Esophagus muscularis mucosa (tissue), 4 donors: ENCODE results near the gene KCNH1. TPM values are rescaled to one million over a fixed set of nuclear protein-coding genes. Genes with fewer than 3 reads are reported as not detected.

Source experiments
- DNase-seq: peaks from one replicate; pipeline ENCODE4 v3.0.0-alpha.2; 2017; ENCODE audit errors: extremely low spot score
- H3K27ac ChIP-seq, 4 donors: fragments of 200-600 bp; sonication (generic); replicated peaks in 1 of 4; 1 replicate in 3 of 4; 2 replicates in 1 of 4; pipeline ENCODE4 v1.5.1; 2016 to 2019; ENCODE audit warnings: mild to moderate bottlenecking in 1 of 4
- H3K27me3 ChIP-seq, 4 donors: fragments of 200-600 bp; sonication (generic); one replicate each; pipeline versions ENCODE4 v1.5.1 to v1.6.0; 2016 to 2019
- H3K36me3 ChIP-seq, 4 donors: fragments of 200-600 bp; sonication (generic); one replicate each; pipeline ENCODE4 v1.5.1; 2016 to 2019
- H3K4me1 ChIP-seq, 4 donors: fragments of 200-600 bp; sonication (generic); one replicate each; pipeline ENCODE4 v1.5.1; 2016 to 2019
- H3K4me3 ChIP-seq, 4 donors: fragments of 200-600 bp; sonication (generic); 1 replicate in 2 of 4; 2 replicates in 2 of 4; pipeline ENCODE4 v1.5.1; 2016 to 2019; ENCODE audit warnings: mild to moderate bottlenecking in 4 of 4, moderate library complexity in 1 of 4
- H3K9me3 ChIP-seq, 4 donors: fragments of 200-600 bp; sonication (generic); 1 replicate in 3 of 4; 2 replicates in 1 of 4; pipeline ENCODE4 v1.5.1; 2016 to 2019
- EP300 ChIP-seq: sonication (generic); formaldehyde crosslinking; IDR thresholded peaks from one replicate; pipeline ENCODE4 v1.6.1; 2017; ENCODE audit warnings: antibody characterized with exemption
- POLR2A ChIP-seq: fragments of 450-650 bp; IDR thresholded peaks from one replicate; pipeline ENCODE4 v1.6.1; 2017; ENCODE audit warnings: antibody characterized with exemption, moderate library complexity, mild to moderate bottlenecking, low read depth
- POLR2AphosphoS5 ChIP-seq, 2 donors: sonication (generic); formaldehyde crosslinking; IDR thresholded peaks; one replicate each; pipeline ENCODE4 v1.6.1; 2017; ENCODE audit warnings: antibody characterized with exemption in 2 of 2
- WGBS: methylation state at CpG from one replicate; pipeline ENCODE4 v1.1.5; 2018; 5-methylcytosine and 5-hydroxymethylcytosine counted together
- intact Hi-C: fragments of 100-400 bp; cut with DNase I; formaldehyde crosslinking; loops from one replicate; pipeline ENCODE4 v1.15.1; 2023
- total RNA-seq, 4 donors: library from RNA; depleted of rRNA; stranded (reverse); fragments of >200 nt; gene quantifications; one replicate each; pipeline versions ENCODE4 v1.1.0 to v1.2.1, GENCODE V29; 2016
- TF ChIP-seq, protein P1 (sequence below), 3 experiments: fragments of 200-600 bp in 2 of 3; fragments of 450-650 bp in 1 of 3; sonication (generic) in 2 of 3; IDR thresholded peaks; one replicate each; pipeline ENCODE4 v1.5.1; 2017 to 2019; ENCODE audit warnings: antibody characterized with exemption in 3 of 3, mild to moderate bottlenecking in 2 of 3, moderate library complexity in 1 of 3

Gene KCNH1
- total RNA-seq, 4 donors from 2014 or later: 0.11 to 0.78 (median 0.46) TPM

DNA sequence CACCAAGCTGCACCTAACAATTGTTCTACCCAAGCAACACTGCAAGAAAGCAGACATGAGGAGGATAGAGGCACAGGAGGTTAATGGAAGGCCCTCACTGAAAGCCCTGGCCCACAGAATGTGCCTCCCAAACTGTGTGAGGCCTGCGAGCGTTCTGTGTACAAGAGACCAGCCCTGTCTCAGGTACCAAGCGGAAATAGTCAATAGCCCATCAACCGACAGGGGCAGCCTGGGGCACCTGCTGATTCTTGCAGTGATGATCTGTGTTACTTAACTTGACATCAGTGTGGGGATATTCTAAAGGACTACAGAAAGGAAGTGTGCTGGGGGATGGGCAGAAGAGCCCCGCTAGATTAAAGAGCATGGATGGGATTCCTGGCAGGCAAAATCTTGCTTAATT, 392.4 kb downstream of the KCNH1 start:
- Histone ChIP-seq H3K27ac (no peak overlapping the region), H3K4me3 (no peak overlapping the region), H3K9me3 (no peaks in the 10 kb centered on the region), H3K27me3 (no peaks in the 10 kb centered on the region), H3K36me3 (no peaks in the 10 kb centered on the region), H3K4me1 (no peaks in the 10 kb centered on the region)
- WGBS: 83% methylated on average over 5 of the region's 5 CpGs
- no peak for DNase-seq
- no peak for TF ChIP-seq POLR2AphosphoS5 (IDR thresholded peaks at IDR 0.05)
- intact Hi-C loops: no loop called here

- Histone ChIP-seq H3K27me3 (no peaks in the 10 kb centered on the region), H3K9me3 (no peaks in the 10 kb centered on the region), H3K27ac (no peak overlapping the region), H3K4me1 (no peaks in the 10 kb centered on the region), H3K36me3 (no peaks in the 10 kb centered on the region), H3K4me3 (no peak overlapping the region)
- TF ChIP-seq POLR2A (no peak), EP300 (no peak), POLR2AphosphoS5 (IDR thresholded peaks at IDR 0.05) (no peak)
- TF ChIP-seq, protein P1, sequence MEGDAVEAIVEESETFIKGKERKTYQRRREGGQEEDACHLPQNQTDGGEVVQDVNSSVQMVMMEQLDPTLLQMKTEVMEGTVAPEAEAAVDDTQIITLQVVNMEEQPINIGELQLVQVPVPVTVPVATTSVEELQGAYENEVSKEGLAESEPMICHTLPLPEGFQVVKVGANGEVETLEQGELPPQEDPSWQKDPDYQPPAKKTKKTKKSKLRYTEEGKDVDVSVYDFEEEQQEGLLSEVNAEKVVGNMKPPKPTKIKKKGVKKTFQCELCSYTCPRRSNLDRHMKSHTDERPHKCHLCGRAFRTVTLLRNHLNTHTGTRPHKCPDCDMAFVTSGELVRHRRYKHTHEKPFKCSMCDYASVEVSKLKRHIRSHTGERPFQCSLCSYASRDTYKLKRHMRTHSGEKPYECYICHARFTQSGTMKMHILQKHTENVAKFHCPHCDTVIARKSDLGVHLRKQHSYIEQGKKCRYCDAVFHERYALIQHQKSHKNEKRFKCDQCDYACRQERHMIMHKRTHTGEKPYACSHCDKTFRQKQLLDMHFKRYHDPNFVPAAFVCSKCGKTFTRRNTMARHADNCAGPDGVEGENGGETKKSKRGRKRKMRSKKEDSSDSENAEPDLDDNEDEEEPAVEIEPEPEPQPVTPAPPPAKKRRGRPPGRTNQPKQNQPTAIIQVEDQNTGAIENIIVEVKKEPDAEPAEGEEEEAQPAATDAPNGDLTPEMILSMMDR (IDR thresholded peaks at IDR 0.05): no peak
- intact Hi-C loops: no loop called here
- 57% methylated on average over 1 of the region's 1 CpG for WGBS
- no peak for DNase-seq
These were observed 394.3 kb downstream of the KCNH1 start for GRCh38 chr1:210739627-210740026.

DNA sequence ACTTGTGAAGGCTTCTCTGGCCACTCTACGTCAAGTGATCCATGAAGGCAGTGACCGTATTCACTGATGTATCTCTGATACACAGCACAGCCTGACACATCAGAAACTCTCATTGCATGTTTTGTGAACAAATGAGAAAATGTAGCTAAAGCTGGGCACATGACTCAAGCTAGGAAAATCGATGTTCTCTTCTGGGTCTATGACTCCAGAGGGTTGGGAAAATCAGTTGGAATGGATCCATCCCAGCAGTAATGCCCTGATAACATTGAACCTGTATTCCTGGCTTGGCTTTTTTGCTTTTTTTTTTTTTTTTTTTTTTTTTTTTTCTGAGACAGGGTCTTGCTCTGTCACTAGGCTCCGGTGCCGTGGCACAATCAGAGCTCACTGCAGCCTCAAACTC, 395.7 kb downstream of the KCNH1 start:
- WGBS: 80% methylated on average over 5 of the region's 5 CpGs
- no peaks in the 10 kb centered on the region for H3K27me3 ChIP-seq
- no peak overlapping the region for H3K4me3 ChIP-seq
- no peak for DNase-seq
- intact Hi-C loops: no loop called here
- H3K9me3 ChIP-seq: no peaks in the 10 kb centered on the region
- TF ChIP-seq EP300: no peak
- TF ChIP-seq POLR2A: no peak
- TF ChIP-seq POLR2AphosphoS5 (IDR thresholded peaks at IDR 0.05): no peak
- TF ChIP-seq, protein P1 (IDR thresholded peaks at IDR 0.05): no peak
- no peaks in the 10 kb centered on the region for H3K4me1 ChIP-seq
- no peak overlapping the region for H3K27ac ChIP-seq
- H3K36me3 ChIP-seq: no peaks in the 10 kb centered on the region

GRCh38 chr1:210736713-210737112, 397.2 kb downstream of the KCNH1 start:
- H3K9me3 ChIP-seq: no peaks in the 10 kb centered on the region
- H3K4me1 ChIP-seq: no peaks in the 10 kb centered on the region
- TF ChIP-seq POLR2A (no peak), POLR2AphosphoS5 (IDR thresholded peaks at IDR 0.05) (no peak), EP300 (no peak)
- TF ChIP-seq, protein P1 (IDR thresholded peaks at IDR 0.05): no peak
- H3K27ac ChIP-seq: no peak overlapping the region
- no peak overlapping the region for H3K4me3 ChIP-seq
- no peaks in the 10 kb centered on the region for H3K27me3 ChIP-seq
- WGBS: 62% methylated on average over 3 of the region's 3 CpGs
- intact Hi-C loops: no loop called here
- DNase-seq: no peak
- no peaks in the 10 kb centered on the region for H3K36me3 ChIP-seq

- WGBS: 80% methylated on average over 2 of the region's 2 CpGs
- TF ChIP-seq, protein P1 (IDR thresholded peaks at IDR 0.05): no peak
- no peak for TF ChIP-seq POLR2AphosphoS5 (IDR thresholded peaks at IDR 0.05)
- TF ChIP-seq EP300: no peak
- no peak for TF ChIP-seq POLR2A
- H3K36me3 ChIP-seq: no peaks in the 10 kb centered on the region
These were observed 402.4 kb downstream of the KCNH1 start for GRCh38 chr1:210731597-210731996.

More at GRCh38 chr1:210731597-210731996, 402.4 kb downstream of the KCNH1 start:
- no peak overlapping the region for H3K27ac ChIP-seq
- no peak overlapping the region for H3K4me3 ChIP-seq
- H3K4me1 ChIP-seq: no peaks in the 10 kb centered on the region
- H3K27me3 ChIP-seq: no peaks in the 10 kb centered on the region
- no peaks in the 10 kb centered on the region for H3K9me3 ChIP-seq
- no peak for DNase-seq
- intact Hi-C loops: no loop called here
